Neural cell (in vitro differentiated cells): ENCODE measurements around the gene RNF223. TPM values are rescaled to one million over a fixed set of nuclear protein-coding genes. Genes with fewer than 3 reads are reported as not detected.

Experiments
- H2AFZ ChIP-seq: fragments of 200-600, 300-800 bp; sonication (generic), shearing (Covaris generic); 2 replicates; pipeline ENCODE4 v1.6.0; 2014; ENCODE audit warnings: low read depth, mild to moderate bottlenecking, antibody characterized with exemption, low read length, moderate library complexity
- H3F3A ChIP-seq: fragments of 200-600 bp; shearing (Covaris generic); 2 replicates; pipeline ENCODE4 v1.6.1; 2016; ENCODE audit warnings: mild to moderate bottlenecking, moderate library complexity, mixed read lengths, antibody characterized with exemption, low read length; ENCODE audit not compliant: insufficient read depth, poor library complexity, severe bottlenecking
- H3K27ac ChIP-seq: fragments of 200-600, 300-800 bp; sonication (generic), shearing (Covaris generic); 2 replicates; pipeline ENCODE4 v1.5.1; 2014; ENCODE audit warnings: mild to moderate bottlenecking, low read length, moderate library complexity
- H3K27me3 ChIP-seq: fragments of 300-800, 200-600 bp; sonication (generic), shearing (Covaris generic); 2 replicates; pipeline ENCODE4 v1.6.0; 2014; ENCODE audit warnings: mild to moderate bottlenecking, low read depth, low read length, moderate library complexity; ENCODE audit not compliant: insufficient read depth
- H3K36me3 ChIP-seq: fragments of 300-800, 200-600 bp; sonication (generic), shearing (Covaris generic); 2 replicates; pipeline ENCODE4 v1.5.1; 2014; ENCODE audit warnings: mild to moderate bottlenecking, antibody characterized with exemption, low read length, moderate library complexity; ENCODE audit not compliant: insufficient read depth
- H3K4me2 ChIP-seq: fragments of 300-800, 200-600 bp; sonication (generic), shearing (Covaris generic); 2 replicates; pipeline ENCODE4 v1.6.0; 2014; ENCODE audit warnings: mild to moderate bottlenecking, low read length
- H3K4me3 ChIP-seq: fragments of 300-800, 200-600 bp; sonication (generic), shearing (Covaris generic); 2 replicates; pipeline ENCODE4 v1.5.1; 2014; ENCODE audit warnings: mild to moderate bottlenecking, low read length, moderate library complexity
- H3K79me2 ChIP-seq: fragments of 200-600 bp; shearing (Covaris generic); replicated peaks from 2 replicates; pipeline ENCODE4 v1.6.0; 2014; ENCODE audit warnings: mild to moderate bottlenecking, low read length, moderate library complexity; ENCODE audit not compliant: insufficient read depth
- H3K9ac ChIP-seq: fragments of 300-800, 200-600 bp; sonication (generic), shearing (Covaris generic); 2 replicates; pipeline ENCODE4 v1.6.1; 2016; ENCODE audit warnings: mild to moderate bottlenecking, low read length, mixed read lengths
- H3K9me2 ChIP-seq: fragments of 200-600 bp; shearing (Covaris generic); 2 replicates; pipeline ENCODE4 v1.6.1; 2016; ENCODE audit warnings: mild to moderate bottlenecking, low read length, mixed read lengths; ENCODE audit not compliant: insufficient read depth
- H3K9me3 ChIP-seq: fragments of 200-600, 300-800 bp; sonication (generic), shearing (Covaris generic); 2 replicates; pipeline ENCODE4 v1.6.1; 2016; ENCODE audit warnings: mild to moderate bottlenecking, mixed run types, low read length, moderate library complexity, mixed read lengths
- H4K20me1 ChIP-seq: fragments of 200-600 bp; shearing (Covaris generic); 2 replicates; pipeline ENCODE4 v1.6.1; 2016; ENCODE audit warnings: mild to moderate bottlenecking, mixed run types; ENCODE audit not compliant: insufficient read depth
- CTCF ChIP-seq: fragments of 450-650 bp; IDR thresholded peaks from 2 replicates; pipeline ENCODE4 v1.5.1; 2014; ENCODE audit warnings: antibody characterized with exemption, mild to moderate bottlenecking, moderate library complexity; ENCODE audit not compliant: poor library complexity, severe bottlenecking
- EP300 ChIP-seq: fragments of 450-650 bp; conservative IDR thresholded peaks from 2 replicates; pipeline ENCODE4 v1.6.1; 2014; ENCODE audit warnings: antibody characterized with exemption, mild to moderate bottlenecking, moderate library complexity; ENCODE audit not compliant: poor library complexity, severe bottlenecking
- EZH2 ChIP-seq: fragments of 200-600, 300-800 bp; shearing (Covaris generic), sonication (generic); IDR thresholded peaks from 2 replicates; pipeline ENCODE4 v1.6.1; 2014; ENCODE audit warnings: antibody characterized with exemption, low read length, borderline replicate concordance, mild to moderate bottlenecking; ENCODE audit not compliant: insufficient read depth, poor library complexity, severe bottlenecking
- MXI1 ChIP-seq: fragments of 450-650 bp; conservative IDR thresholded peaks from 2 replicates; pipeline ENCODE4 v1.6.1; 2014; ENCODE audit warnings: antibody characterized with exemption, mild to moderate bottlenecking; ENCODE audit not compliant: poor library complexity, severe bottlenecking
- POLR2AphosphoS5 ChIP-seq: IDR thresholded peaks from 2 replicates; pipeline ENCODE4 v1.6.1; 2012
- RAD21 ChIP-seq: fragments of 450-650 bp; conservative IDR thresholded peaks from 2 replicates; pipeline ENCODE4 v1.6.1; 2014; ENCODE audit warnings: antibody characterized with exemption, mild to moderate bottlenecking, moderate library complexity
- REST ChIP-seq: IDR thresholded peaks from 2 replicates; pipeline ENCODE4 v1.6.1; 2012; ENCODE audit warnings: borderline replicate concordance
- SMC3 ChIP-seq: fragments of 450-650 bp; conservative IDR thresholded peaks from 2 replicates; pipeline ENCODE4 v1.6.1; 2014; ENCODE audit warnings: antibody characterized with exemption, mild to moderate bottlenecking, moderate library complexity; ENCODE audit not compliant: poor library complexity
- TAF1 ChIP-seq: IDR thresholded peaks from 2 replicates; pipeline ENCODE4 v1.6.1; 2012; ENCODE audit warnings: low read depth
- polyA plus RNA-seq: library from polyadenylated mRNA; depleted of rRNA; stranded (reverse); fragments of >200 nt; gene quantifications from 2 replicates; pipeline ENCODE4 v1.2.3, GENCODE V29; 2014

Gene RNF223
- polyA plus RNA-seq, 1 donor from 2014 or later = not detected

- no peak overlapping the region for H2AFZ ChIP-seq
- H3K9me2 ChIP-seq = no peaks in the 10 kb centered on the region
- no peak overlapping the region for H3K27ac ChIP-seq
- no peaks in the 10 kb centered on the region for H4K20me1 ChIP-seq
- H3F3A ChIP-seq = no peaks in the 10 kb centered on the region
- no peaks in the 10 kb centered on the region for H3K27me3 ChIP-seq
- no peaks in the 10 kb centered on the region for H3K79me2 ChIP-seq
- TF ChIP-seq REST (no peak), EZH2 (no peak), POLR2AphosphoS5 (no peak), MXI1 (no peak), TAF1 (no peak), SMC3 (no peak), CTCF (no peak), RAD21 (no peak), EP300 (no peak)
- H3K4me2 ChIP-seq = no peak overlapping the region
- H3K9ac ChIP-seq = no peak overlapping the region
- no peaks in the 10 kb centered on the region for H3K36me3 ChIP-seq
- H3K9me3 ChIP-seq = no peaks in the 10 kb centered on the region
- H3K4me3 ChIP-seq = peak overlapping the region; percentile 79
These were observed 6.1 kb downstream of the RNF223 start for GRCh38 chr1:1067860-1068516.

- Histone ChIP-seq H3K9me2 (no peaks in the 10 kb centered on the region), H3K36me3 (no peaks in the 10 kb centered on the region), H2AFZ (no peak overlapping the region), H3K9ac (no peak overlapping the region), H3F3A (no peaks in the 10 kb centered on the region), H3K27ac (no peak overlapping the region), H3K27me3 (no peaks in the 10 kb centered on the region), H3K9me3 (no peaks in the 10 kb centered on the region), H3K4me2 (no peak overlapping the region), H4K20me1 (no peaks in the 10 kb centered on the region), H3K79me2 (no peaks in the 10 kb centered on the region), H3K4me3 (no peak overlapping the region)
- TF ChIP-seq TAF1 = no peak
- no peak for TF ChIP-seq EZH2
- no peak for TF ChIP-seq CTCF
- TF ChIP-seq POLR2AphosphoS5 = no peak
- TF ChIP-seq RAD21 = no peak
- no peak for TF ChIP-seq SMC3
- TF ChIP-seq MXI1 = no peak
- no peak for TF ChIP-seq REST
- no peak for TF ChIP-seq EP300
These were observed 6.7 kb downstream of the RNF223 start for GRCh38 chr1:1067284-1067859.
